Ascending aorta (tissue), 2 donors: ENCODE measurements around the gene ITGAL. TPM values are rescaled to one million over a fixed set of nuclear protein-coding genes. Genes with fewer than 3 reads are reported as not detected.

ENCODE experiments used
- DNase-seq, 2 donors: peaks; one replicate each; pipeline ENCODE4 v3.0.0-alpha.2; 2019; ENCODE audit warnings: low spot score in 2 of 2
- H3K27ac ChIP-seq, 2 donors: fragments of 200-600 bp; sonication (generic); one replicate each; pipeline ENCODE4 v1.5.1; 2016 to 2017; ENCODE audit warnings: mild to moderate bottlenecking in 1 of 2
- H3K27me3 ChIP-seq: fragments of 200-600 bp; sonication (generic); one replicate; pipeline ENCODE4 v1.5.1; 2017
- H3K36me3 ChIP-seq, 2 donors: fragments of 200-600 bp; sonication (generic); one replicate each; pipeline ENCODE4 v1.5.1; 2016
- H3K4me1 ChIP-seq, 2 donors: fragments of 200-600 bp; sonication (generic); one replicate each; pipeline ENCODE4 v1.5.1; 2016 to 2017; ENCODE audit warnings: mild to moderate bottlenecking in 1 of 2
- H3K4me3 ChIP-seq, 2 donors: fragments of 200-600 bp; sonication (generic); one replicate each; pipeline ENCODE4 v1.5.1; 2016 to 2017; ENCODE audit warnings: mild to moderate bottlenecking in 1 of 2
- H3K9me3 ChIP-seq, 2 donors: fragments of 200-600 bp; sonication (generic); one replicate each; pipeline ENCODE4 v1.5.1; 2016
- CTCF ChIP-seq, 3 experiments: fragments of 200-600 bp in 2 of 3; fragments of 450-650 bp in 1 of 3; sonication (generic) in 2 of 3; IDR thresholded peaks; one replicate each; pipeline ENCODE4 v1.5.1; 2016 to 2019; ENCODE audit warnings: antibody characterized with exemption in 3 of 3, mild to moderate bottlenecking in 1 of 3, moderate library complexity in 1 of 3
- intact Hi-C: fragments of 100-400 bp; cut with DNase I; formaldehyde crosslinking; loops from one replicate; pipeline ENCODE4 v1.15.1; 2023
- total RNA-seq: library from RNA; depleted of rRNA; stranded (reverse); fragments of >200 nt; gene quantifications from one replicate; pipeline ENCODE4 v1.1.0, GENCODE V29; 2016

The ITGAL gene
- total RNA-seq, 1 donor from 2014 or later = 0.11 TPM

GRCh38 chr16:30532285-30533145 is 60.0 kb downstream of the ITGAL start:
- Histone ChIP-seq H3K9me3 (no peaks in the 10 kb centered on the region), H3K4me1 (peaks cover 11 to 17% of the 10 kb centered on the region in 2 donors), H3K27me3 (no peaks in the 10 kb centered on the region), H3K36me3 (peaks cover 18 to 19% of the 10 kb centered on the region in 2 donors), H3K27ac (no peak overlapping the region), H3K4me3 (no peak overlapping the region)
- no peak for DNase-seq
- intact Hi-C loops = loop anchor here (5.0 kb wide), 1 partner anchor 100 kb away; no protein-coding TSS in a partner anchor
- no peak for TF ChIP-seq CTCF (IDR thresholded peaks at IDR 0.05)

GRCh38 chr16:30533146-30533522 is 60.6 kb downstream of the ITGAL start:
- no peak overlapping the region for H3K27ac ChIP-seq
- intact Hi-C loops = loop anchor here (5.0 kb wide), 1 partner anchor 99 kb away; no protein-coding TSS in a partner anchor

GRCh38 chr16:30533748-30534367 is 61.3 kb downstream of the ITGAL start:
- H3K4me1 ChIP-seq = peaks cover 11 to 12% of the 10 kb centered on the region in 2 donors
- no peaks in the 10 kb centered on the region for H3K9me3 ChIP-seq
- peaks cover 18 to 19% of the 10 kb centered on the region in 2 donors for H3K36me3 ChIP-seq
- peak overlapping the region; percentile 86 to 96 for H3K27ac ChIP-seq
- DNase-seq = no peak
- H3K27me3 ChIP-seq = no peaks in the 10 kb centered on the region
- peak overlapping the region; percentile 69 to 93 for H3K4me3 ChIP-seq
- TF ChIP-seq CTCF (IDR thresholded peaks at IDR 0.05) = no peak
- intact Hi-C loops = loop anchor here (1.0 to 5.0 kb wide), 6 partner anchors 24 to 125 kb away; partner anchors contain the start of genes DCTPP1, FBRS, SEPHS2 and ZNF688

More at GRCh38 chr16:30533146-30533522, 60.6 kb downstream of the ITGAL start:
- Histone ChIP-seq H3K27me3 (no peaks in the 10 kb centered on the region), H3K4me1 (peaks cover 11 to 12% of the 10 kb centered on the region in 2 donors), H3K9me3 (no peaks in the 10 kb centered on the region), H3K4me3 (peak overlapping the region in 1 of 2 donors; percentile 93), H3K36me3 (peaks cover 18 to 19% of the 10 kb centered on the region in 2 donors)
- TF ChIP-seq CTCF (IDR thresholded peaks at IDR 0.05) = no peak
- DNase-seq = no peak

GRCh38 chr16:30534368-30535105 is 62.0 kb downstream of the ITGAL start, which contains the start of gene ZNF747:
Gene ZNF747 (minus strand): TSS chr16:30534858. CDS start chr16:30534679, 179 bp downstream.
- Histone ChIP-seq H3K27ac (peak within 1 kb of the TSS; percentile 86 to 96), H3K36me3 (peaks cover 18 to 19% of the 10 kb centered on the region in 2 donors), H3K27me3 (no peaks in the 10 kb centered on the region), H3K9me3 (no peaks in the 10 kb centered on the region), H3K4me1 (peaks cover 11 to 12% of the 10 kb centered on the region in 2 donors), H3K4me3 (peak within 1 kb of the TSS; percentile 69 to 93)
- peak in 1 of 3 experiments; percentile 8 for TF ChIP-seq CTCF (IDR thresholded peaks at IDR 0.05)
- intact Hi-C loops = loop anchor here (1.0 to 5.0 kb wide), 7 partner anchors 24 to 124 kb away; partner anchors contain the start of genes DCTPP1, FBRS, SEPHS2 and ZNF688
- DNase-seq = peak; percentile 61 to 95
